ENCODE data around the gene GYS1.
"Not testable (repeated sequence)": the region's sequence is repeated elsewhere in the genome, so short reads cannot be mapped to it uniquely, and the experiment has no call there.

GYS1 gene

DNA sequence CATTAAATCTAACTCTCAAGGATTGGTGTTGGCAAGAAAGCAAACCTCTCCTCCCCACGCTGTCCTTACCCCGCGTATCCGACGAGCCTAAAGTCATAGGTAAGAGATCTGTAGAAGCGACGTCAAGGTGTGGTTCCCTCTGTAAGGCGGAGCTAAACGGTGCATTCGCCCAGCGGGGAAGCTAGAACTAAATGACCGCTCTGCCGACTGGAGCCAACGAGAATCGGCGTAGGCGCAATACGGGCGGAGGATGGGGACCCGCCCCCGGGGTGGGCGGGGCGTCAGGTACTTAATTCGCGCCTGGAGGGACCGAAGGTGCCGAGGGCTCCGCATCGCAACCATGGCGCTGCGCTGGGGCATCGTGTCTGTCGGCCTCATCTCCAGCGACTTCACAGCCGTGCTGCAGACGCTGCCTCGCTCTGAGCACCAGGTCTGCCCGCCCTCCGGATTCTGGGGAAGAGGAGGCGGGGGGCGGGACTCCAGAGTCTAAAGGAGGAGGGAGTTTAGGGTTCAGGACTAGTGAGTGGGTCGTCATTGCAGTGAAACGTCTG, 59.7 kb downstream of the GYS1 start, which contains the start of gene DHDH:
TSS of gene DHDH (plus strand) at position 318 of the 551 bp plus-strand sequence. CDS start at position 341, 23 bp downstream.
- peak; percentile 89 for DNase-seq

DNA sequence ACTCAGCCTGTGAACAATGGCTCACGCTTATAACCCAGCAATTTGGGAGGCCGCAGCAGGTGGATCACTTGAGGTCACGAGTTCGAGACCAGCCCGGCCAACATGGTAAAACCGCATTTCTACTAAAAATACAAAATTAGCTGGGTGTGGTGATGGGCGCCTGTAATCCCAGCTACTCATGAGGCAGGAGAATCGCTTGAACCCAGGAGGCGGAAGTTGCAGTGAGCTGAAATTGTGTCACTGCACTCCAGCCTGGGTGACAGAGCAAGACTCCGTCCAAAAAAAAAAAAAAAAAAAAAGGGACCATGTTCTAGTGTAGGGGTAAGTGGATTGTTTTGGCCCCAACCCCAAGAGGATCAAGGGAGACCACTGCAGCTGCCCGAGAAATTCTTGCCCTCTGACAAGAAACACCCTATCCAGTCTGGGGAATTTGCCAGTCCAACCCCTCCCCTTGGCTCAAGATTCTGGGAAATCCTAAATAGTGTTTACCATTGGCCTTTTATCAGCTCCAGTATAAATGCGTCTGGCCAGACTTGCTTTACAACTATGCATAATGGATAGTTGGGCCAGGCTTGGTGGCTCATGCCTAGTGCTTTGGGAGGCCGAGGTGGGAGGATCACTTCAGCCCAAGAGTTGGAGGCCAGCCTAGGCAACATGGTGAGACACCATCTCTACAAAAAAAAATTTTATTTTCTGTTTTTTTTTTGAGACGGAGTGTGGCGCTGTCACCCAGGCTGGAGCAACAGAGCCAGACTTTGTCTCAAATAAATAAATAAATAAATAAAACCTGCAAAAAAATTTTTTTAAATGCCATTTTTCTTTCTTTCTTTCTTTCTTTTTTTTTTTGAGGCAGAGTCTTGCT, 64.7 kb downstream of the GYS1 start:
- DNase-seq, result no peak

DNA sequence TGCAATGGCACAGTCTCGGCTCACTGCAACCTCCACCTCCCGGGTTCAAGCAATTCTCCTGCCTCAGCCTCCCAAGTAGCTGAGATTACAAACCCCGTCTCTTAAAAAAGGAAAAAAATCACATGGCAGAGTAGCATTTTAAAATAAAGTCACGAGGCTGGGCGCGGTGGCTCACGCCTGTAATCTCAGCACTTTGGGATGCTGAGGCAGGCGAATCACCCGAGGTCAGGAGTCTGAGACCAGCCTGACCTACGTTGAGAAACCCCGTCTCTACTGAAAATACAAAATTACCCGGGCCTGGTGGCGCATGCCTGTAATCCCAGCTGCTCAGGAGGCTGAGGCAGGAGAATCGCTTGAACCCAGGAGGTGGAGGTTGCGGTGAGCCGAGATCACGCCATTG, 65.4 kb downstream of the GYS1 start:
- not testable (repeated sequence) for DNase-seq

DNA sequence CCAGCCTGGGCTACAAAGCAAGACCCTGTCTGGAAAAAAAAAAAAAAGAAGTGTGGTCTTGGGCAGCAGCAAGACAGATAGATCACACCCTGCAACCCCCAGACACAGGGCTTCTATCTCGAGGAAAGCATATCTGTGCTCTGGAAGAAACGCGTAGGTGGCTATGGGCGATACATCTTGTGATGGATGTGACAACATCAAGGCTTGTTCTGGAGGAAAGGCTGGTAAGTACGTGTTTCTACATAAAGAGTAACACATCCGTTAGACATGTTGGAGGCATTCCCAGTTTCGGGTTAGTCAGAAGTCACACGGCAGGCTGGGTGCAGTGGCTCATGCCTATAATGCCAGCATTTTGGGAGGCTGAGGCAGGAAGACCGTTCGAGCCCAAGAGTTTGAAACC, 66.2 kb downstream of the GYS1 start:
- no peak for DNase-seq

DNA sequence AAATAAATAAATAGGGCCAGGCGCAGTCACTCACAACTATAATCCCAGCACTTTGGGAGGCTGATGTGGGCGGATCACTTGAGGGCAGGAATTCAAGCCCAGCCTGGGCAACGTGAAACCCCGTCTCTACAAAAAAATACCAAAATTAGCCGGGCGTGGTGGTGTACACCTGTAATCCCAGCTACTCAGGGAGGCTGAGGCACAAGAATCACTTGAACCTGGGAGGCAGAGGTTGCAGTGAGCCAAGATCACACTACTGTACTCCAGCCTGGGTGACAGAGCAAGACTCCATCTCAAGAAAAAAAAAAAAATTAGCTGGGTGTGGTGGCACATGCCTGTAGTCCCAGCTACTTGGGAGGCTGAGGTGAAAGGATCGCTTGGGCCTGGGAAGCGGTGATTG, 67.2 kb downstream of the GYS1 start:
- not testable (repeated sequence) for DNase-seq

DNA sequence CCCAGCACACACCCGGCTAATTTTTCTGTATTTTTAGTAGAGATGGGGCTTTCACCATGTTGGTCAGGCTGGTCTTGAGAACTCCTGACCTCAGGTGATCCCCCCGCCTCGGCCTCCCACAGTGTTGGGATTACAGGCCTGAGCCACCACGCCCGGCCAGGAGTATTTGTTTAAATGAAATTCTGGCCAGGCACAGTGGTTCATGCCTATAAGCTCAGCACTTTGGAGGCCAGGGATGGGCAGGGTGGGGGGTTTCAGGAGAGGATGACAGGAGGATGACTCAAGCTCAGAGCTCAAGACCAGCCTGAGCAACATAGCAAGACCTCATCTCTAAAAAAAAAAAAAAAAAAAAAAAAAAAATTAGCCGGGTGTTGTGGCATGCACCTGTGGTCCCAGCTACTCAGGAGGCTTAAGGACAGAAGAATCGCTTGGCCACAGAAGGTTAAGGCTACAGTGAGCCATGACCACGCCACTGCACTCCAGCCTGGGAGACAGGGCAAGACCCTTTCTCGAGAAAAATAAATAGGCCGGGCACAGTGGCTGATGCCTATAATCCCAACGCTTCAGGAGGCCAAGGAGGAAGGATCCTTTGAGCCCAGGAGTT, 67.8 kb downstream of the GYS1 start:
- DNase-seq, result no peak

DNA sequence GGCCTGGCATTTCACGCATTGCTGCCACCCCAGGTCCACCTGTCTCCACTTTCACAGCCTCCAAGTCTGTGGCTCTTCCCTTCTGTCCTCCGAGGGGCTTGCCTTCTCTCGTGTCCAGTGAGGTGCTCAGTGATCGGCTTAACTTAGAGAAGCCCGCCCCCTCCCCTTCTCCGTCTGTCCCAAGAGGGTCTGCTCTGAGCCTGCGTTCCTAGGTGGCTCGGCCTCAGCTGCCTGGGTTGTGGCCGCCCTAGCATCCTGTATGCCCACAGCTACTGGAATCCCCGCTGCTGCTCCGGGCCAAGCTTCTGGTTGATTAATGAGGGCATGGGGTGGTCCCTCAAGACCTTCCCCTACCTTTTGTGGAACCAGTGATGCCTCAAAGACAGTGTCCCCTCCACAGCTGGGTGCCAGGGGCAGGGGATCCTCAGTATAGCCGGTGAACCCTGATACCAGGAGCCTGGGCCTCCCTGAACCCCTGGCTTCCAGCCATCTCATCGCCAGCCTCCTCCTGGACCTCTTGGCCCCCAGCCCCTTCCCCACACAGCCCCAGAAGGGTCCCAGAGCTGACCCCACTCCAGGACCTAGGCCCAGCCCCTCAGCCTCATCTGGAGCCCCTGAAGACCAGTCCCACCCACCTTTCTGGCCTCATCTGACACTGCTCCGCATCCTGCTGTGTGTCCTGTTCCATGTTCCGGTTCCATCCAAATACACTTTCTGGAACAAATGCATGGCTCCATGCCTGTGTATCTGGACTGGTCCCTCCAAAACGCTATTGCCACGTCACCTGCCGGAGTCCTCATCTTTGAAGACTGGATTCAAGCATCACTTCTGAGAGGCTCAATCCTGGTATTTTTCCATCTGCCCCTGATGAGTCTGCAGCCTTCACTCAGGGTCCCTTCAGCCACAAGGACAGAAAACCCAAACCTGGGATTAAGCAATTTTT, 70.3 kb downstream of the GYS1 start:
- DNase-seq, result no peak

DNA sequence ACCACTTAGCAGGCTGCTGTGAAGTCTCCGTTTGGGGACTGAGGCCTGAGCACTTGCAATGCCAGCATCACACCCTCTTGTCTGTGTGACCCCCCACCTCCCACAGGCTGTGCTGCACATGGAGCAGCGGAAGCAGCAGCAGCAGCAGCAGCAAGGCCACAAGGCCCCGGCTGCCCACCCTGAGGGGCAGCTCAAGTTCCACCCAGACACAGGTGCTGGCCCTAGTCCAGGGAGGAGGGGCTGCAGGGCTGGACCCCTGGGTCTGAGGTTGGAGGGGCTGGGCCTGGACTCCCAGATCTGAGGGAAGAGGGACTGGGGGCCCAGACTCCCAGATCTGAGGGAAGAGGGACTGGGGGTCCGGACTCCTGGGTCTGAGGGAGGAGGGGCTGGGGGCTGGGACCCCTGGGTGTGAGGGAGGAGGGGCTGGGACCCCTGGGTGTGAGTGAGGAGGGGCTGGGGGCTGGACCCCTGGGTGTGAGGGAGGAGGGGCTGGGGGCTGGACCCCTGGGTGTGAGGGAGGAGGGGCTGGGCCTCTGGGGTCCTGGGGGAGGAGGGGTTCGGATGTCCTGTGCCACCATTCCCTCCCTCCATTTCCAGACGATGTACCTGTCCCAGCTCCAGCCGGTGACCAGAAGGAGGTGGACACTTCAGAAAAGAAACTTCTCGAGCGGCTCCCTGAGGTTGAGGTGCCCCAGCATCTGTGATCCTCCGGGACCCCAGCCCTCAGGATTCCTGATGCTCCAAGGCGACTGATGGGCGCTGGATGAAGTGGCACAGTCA, 71.2 kb downstream of the GYS1 start:
- no peak for DNase-seq

DNA sequence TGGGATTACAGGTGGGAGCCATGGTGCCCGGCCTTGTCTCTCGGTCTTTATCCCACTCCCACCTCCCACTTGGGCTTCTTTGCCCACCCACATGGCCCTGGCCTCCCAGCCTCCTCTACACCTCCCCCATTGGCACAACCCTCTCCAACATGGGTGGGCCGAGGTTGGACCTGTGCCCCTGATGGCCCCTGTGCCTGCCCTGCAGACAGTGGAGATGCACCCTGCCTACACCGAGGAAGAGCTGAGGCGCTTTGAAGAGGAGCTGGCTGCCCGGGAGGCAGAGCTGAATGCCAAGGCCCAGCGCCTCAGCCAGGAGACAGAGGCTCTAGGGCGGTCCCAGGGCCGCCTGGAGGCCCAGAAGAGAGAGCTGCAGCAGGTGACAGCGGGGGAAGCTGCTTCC, 72.2 kb downstream of the GYS1 start:
- DNase-seq, result no peak

DNA sequence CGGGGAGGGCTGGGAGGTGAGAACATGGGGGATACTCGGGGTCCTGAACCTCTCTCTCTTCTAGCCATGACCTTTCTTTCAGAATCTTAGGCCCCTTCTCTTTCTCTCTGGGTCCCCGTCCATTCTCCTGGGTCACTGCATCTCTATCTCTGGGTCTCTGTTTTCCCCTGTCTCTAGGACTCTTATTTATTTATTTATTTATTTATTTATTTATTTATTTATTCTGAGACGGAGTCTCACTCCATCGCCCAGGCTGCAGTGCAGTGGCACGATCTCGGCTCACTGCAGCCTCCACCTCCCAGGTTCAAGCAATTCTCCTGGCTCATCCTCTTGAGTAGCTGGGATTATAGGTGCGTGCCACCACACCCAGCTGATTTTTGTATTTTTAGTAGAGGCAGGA, 73.8 kb downstream of the GYS1 start:
- not testable (repeated sequence) for DNase-seq

DNA sequence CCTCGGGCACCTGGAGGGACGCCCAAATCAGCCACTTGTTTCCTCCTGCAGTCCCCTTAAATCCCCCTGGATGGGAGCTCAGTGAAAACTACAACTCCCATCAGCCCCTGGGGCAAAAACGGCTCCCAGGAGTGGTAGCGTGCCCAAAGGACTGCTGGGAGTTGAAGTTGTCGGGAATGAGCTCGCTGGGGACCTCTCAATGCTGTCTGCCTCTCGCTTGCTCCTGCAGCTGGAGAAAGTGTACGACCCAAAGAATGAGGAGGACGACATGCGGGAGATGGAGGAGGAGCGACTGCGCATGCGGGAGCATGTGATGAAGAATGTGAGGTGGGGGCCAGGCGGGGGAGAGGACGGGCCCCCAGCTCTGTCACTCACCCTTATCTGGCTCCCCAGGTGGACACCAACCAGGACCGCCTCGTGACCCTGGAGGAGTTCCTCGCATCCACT, 74.3 kb downstream of the GYS1 start:
- DNase-seq, result no peak

Data from NCI-H526 treated with DMSO at 0.1 percent for 48 hours (cell line).